ENCODE measurements around the gene CD63. TPM values are rescaled to one million over a fixed set of nuclear protein-coding genes. Genes with fewer than 3 reads are reported as not detected.

Gene CD63
- total and polyA plus RNA-seq, 12 donors, result 796 to 2,350 (median 1,526) TPM

DNA sequence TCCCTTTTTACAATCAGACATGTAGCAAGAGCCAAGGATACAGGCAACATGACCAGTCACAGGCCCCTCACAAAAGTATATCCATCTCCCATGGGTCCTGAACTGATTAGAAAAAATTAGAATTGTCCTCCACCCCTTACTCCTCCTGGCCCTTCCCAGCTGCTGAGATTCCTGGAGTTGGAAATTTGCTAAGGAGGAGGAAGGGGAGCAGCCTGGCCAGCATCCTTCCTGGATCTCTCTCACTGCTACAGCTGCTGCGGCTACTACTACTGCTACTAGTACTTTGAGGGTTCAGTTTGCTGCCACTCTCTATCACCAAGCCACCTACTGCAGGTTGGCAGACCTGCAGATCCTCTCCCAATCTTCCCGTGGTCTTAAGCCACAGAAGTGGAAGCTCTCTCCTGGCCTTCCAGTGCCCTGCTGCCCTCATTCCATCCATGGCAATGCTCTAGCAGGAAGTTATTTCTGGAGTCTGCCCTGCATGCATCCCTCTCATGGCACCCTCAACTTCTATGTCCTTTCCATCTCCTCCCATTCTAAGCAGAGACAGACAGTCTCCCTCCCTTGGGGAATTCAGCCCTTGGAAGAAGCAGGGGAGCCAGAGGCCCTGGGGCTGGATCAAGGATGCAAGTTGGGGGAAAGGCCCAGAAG, 22.1 kb downstream of the CD63 start:
- H3K4me1 ChIP-seq (replicated peaks in 1 of 2), result peaks cover 6 to 20% of the 10 kb centered on the region in 2 donors
- H3K27me3 ChIP-seq, result no peaks in the 10 kb centered on the region
- TF ChIP-seq POLR2A (IDR thresholded peaks at IDR 0.05), result no peak
- TF ChIP-seq, protein P1, sequence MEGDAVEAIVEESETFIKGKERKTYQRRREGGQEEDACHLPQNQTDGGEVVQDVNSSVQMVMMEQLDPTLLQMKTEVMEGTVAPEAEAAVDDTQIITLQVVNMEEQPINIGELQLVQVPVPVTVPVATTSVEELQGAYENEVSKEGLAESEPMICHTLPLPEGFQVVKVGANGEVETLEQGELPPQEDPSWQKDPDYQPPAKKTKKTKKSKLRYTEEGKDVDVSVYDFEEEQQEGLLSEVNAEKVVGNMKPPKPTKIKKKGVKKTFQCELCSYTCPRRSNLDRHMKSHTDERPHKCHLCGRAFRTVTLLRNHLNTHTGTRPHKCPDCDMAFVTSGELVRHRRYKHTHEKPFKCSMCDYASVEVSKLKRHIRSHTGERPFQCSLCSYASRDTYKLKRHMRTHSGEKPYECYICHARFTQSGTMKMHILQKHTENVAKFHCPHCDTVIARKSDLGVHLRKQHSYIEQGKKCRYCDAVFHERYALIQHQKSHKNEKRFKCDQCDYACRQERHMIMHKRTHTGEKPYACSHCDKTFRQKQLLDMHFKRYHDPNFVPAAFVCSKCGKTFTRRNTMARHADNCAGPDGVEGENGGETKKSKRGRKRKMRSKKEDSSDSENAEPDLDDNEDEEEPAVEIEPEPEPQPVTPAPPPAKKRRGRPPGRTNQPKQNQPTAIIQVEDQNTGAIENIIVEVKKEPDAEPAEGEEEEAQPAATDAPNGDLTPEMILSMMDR (IDR thresholded peaks at IDR 0.05), result no peak
- intact Hi-C loops (cut with DNase I), result no loop called here
- peak overlapping the region in 1 of 4 donors; percentile 72 for H3K4me3 ChIP-seq
- DNase-seq, result no peak
- H3K36me3 ChIP-seq (replicated peaks in 1 of 2), result no peaks in the 10 kb centered on the region
- no peaks in the 10 kb centered on the region for H3K9me3 ChIP-seq (replicated peaks in 1 of 3)
- peak overlapping the region in 1 of 5 donors; percentile 63 for H3K27ac ChIP-seq
- 59 to 87% (median 82%) methylated on average over 2 of the region's 2 CpGs for WGBS, 4 donors

DNA sequence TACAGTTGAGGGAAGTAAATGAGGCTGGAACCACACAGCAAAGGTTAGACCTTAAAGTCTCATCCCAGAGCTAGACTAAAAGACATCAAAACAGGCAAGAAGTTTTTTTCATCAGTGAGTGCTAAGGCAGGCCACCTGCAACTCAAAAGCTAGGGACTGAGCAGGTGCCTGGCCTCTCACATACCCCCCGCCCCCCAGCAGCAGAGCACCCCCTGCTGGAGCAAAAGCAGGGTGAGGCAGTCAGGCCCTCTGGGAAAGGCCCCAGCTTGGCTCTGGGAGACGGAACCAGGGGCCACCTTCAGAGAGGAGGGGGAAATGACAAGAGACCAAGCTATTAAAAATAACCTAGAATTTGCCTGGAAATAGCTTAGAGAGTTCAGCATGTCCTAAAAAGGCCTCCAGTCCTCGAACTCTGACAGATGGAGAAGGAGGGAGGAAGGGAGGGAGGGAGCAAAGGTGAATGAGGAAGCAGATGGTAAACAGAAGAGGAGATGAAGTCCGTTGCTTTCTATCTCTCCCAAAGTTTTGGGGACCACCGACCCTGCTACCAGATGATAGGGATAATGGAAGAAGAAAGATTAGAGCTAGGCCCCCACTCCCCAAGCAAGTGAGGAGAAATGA, 22.9 kb downstream of the CD63 start:
- TF ChIP-seq, protein P1 (IDR thresholded peaks at IDR 0.05), result peak in 1 of 6 experiments; percentile 16
- no peak for TF ChIP-seq POLR2A (IDR thresholded peaks at IDR 0.05)
- DNase-seq, result no peak
- peaks cover 6 to 20% of the 10 kb centered on the region in 2 donors for H3K4me1 ChIP-seq (replicated peaks in 1 of 2)

DNA sequence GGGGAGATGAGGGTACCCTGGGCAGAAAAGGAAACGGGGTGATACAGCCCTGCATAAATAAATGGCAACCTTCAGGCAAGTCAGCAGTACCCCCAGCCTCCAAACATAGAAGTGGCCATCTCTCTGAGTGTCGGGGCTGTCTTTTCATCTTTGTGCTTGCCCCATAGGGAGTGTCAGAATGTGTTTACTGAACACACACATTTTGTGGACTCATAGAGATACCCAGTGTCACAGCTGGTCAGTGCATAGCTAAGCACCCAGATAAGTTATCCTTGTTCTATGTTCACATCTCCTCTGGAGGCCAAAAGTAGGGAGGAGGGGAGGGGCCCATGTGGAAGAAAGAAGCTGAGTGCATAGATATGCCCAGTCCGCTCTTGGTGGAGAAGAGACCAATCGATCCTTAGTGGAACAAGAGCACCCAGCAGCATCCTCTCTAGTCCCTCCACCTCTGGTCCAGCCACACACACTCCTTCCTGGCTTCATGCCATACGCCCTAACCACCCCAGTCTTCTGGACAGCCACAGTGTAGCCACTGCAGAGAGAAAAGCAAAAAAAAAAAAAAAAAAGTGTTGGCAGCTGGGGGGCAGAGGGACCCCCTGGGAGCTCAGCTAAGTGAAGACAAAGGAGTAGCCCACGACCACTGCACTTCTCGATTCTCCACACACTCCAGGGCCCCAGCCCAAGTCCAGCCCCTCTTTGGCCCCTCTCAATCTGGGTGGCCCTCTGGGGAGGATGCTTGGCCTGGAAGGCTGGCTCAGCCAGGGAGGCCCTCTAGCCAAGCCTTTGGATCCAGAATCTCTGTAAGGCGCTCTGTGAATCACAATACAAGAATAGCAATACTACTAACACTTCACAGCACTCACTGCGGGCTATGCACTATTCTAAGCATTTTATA, 23.7 kb downstream of the CD63 start:
- Histone ChIP-seq H3K27me3 (no peaks in the 10 kb centered on the region), H3K27ac (no peak overlapping the region), H3K9me3 (replicated peaks in 1 of 3) (no peaks in the 10 kb centered on the region), H3K36me3 (replicated peaks in 1 of 2) (no peaks in the 10 kb centered on the region), H3K4me1 (replicated peaks in 1 of 2) (peaks cover 6 to 20% of the 10 kb centered on the region in 2 donors), H3K4me3 (no peak overlapping the region)
- TF ChIP-seq POLR2A (IDR thresholded peaks at IDR 0.05), result no peak
- TF ChIP-seq, protein P1 (IDR thresholded peaks at IDR 0.05), result no peak
- intact Hi-C loops (cut with DNase I), result no loop called here
- no peak for DNase-seq
- 80 to 85% (median 84%) methylated on average over 9 of the region's 9 CpGs for WGBS, 4 donors

More for the DNA sequence above, 22.9 kb downstream of the CD63 start:
- H3K4me3 ChIP-seq, result no peak overlapping the region
- no peaks in the 10 kb centered on the region for H3K9me3 ChIP-seq (replicated peaks in 1 of 3)
- H3K36me3 ChIP-seq (replicated peaks in 1 of 2), result no peaks in the 10 kb centered on the region
- no peaks in the 10 kb centered on the region for H3K27me3 ChIP-seq
- WGBS, 4 donors, result 50 to 56% (median 53%) methylated on average over 5 of the region's 5 CpGs
- intact Hi-C loops (cut with DNase I), result no loop called here
- H3K27ac ChIP-seq, result peak overlapping the region in 1 of 5 donors; percentile 19

Measured in adrenal gland (tissue), 12 donors.